Mesenchymal stem cell (in vitro differentiated cells and primary cell): Measurements from ENCODE around the gene DES.

Experiments
- DNase-seq: peaks from one replicate; pipeline ENCODE4 v3.0.0-alpha.2; 2013
- H2AFZ ChIP-seq: one replicate; pipeline ENCODE4 v1.6.1; 2013; ENCODE audit warnings: low read depth, mild to moderate bottlenecking, control low read depth, inconsistent platforms, low read length, moderate library complexity
- H2AK5ac ChIP-seq: 2 replicates; pipeline ENCODE4 v1.6.1; 2013; ENCODE audit warnings: low read length, moderate library complexity, mild to moderate bottlenecking, inconsistent platforms; ENCODE audit not compliant: severe bottlenecking
- H2BK120ac ChIP-seq: one replicate; pipeline ENCODE4 v1.6.1; 2013; ENCODE audit warnings: low read depth, mild to moderate bottlenecking, inconsistent platforms, low read length, moderate library complexity
- H2BK12ac ChIP-seq, 2 experiments: one replicate each; pipeline ENCODE4 v1.6.1; 2013; ENCODE audit warnings: inconsistent platforms in 2 of 2, low read length in 2 of 2, mild to moderate bottlenecking in 2 of 2, moderate library complexity in 2 of 2, control low read depth in 1 of 2
- H2BK15ac ChIP-seq: one replicate; pipeline ENCODE4 v1.6.1; 2013; ENCODE audit warnings: mild to moderate bottlenecking, low read depth, inconsistent platforms; ENCODE audit not compliant: poor library complexity, severe bottlenecking
- H2BK5ac ChIP-seq: 2 replicates; pipeline ENCODE4 v1.6.1; 2013; ENCODE audit warnings: low read depth, mild to moderate bottlenecking, low read length, control low read depth, inconsistent platforms; ENCODE audit not compliant: poor library complexity, severe bottlenecking
- H3K14ac ChIP-seq, 2 experiments: one replicate each; pipeline ENCODE4 v1.6.1; 2013; ENCODE audit warnings: inconsistent platforms in 2 of 2, low read length in 2 of 2, control low read depth in 1 of 2, mild to moderate bottlenecking in 1 of 2, moderate library complexity in 1 of 2
- H3K18ac ChIP-seq, 2 experiments: one replicate each; pipeline ENCODE4 v1.6.1; 2013; ENCODE audit warnings: inconsistent platforms in 2 of 2, low read length in 2 of 2, control low read depth in 1 of 2, low read depth in 1 of 2, mild to moderate bottlenecking in 1 of 2
- H3K23ac ChIP-seq, 2 experiments: one replicate each; pipeline ENCODE4 v1.6.1; 2013; ENCODE audit warnings: inconsistent platforms in 2 of 2, low read length in 2 of 2, mild to moderate bottlenecking in 2 of 2, moderate library complexity in 2 of 2, control low read depth in 1 of 2
- H3K27ac ChIP-seq: 2 replicates; pipeline ENCODE4 v1.5.1; 2013; ENCODE audit warnings: mild to moderate bottlenecking, moderate library complexity, low read length, control low read depth, inconsistent platforms; ENCODE audit not compliant: poor library complexity, severe bottlenecking
- H3K27me3 ChIP-seq, 2 experiments: 2 replicates each; pipeline versions ENCODE4 v1.6.1 to v1.7.0; 2013; ENCODE audit warnings: low read length in 2 of 2, mild to moderate bottlenecking in 2 of 2, moderate library complexity in 2 of 2, control low read depth in 1 of 2, inconsistent platforms in 1 of 2; ENCODE audit not compliant: control insufficient read depth in 1 of 2, insufficient read depth in 1 of 2
- H3K36me3 ChIP-seq, 2 experiments: 2 replicates each; pipeline versions ENCODE4 v1.6.1 to v1.7.0; 2013; ENCODE audit warnings: low read length in 2 of 2, control low read depth in 1 of 2, inconsistent platforms in 1 of 2, low read depth in 1 of 2, mild to moderate bottlenecking in 1 of 2; ENCODE audit not compliant: insufficient read depth in 2 of 2, control insufficient read depth in 1 of 2
- H3K4ac ChIP-seq, 2 experiments: one replicate each; pipeline ENCODE4 v1.6.1; 2013; ENCODE audit warnings: inconsistent platforms in 2 of 2, low read length in 2 of 2, mild to moderate bottlenecking in 2 of 2, moderate library complexity in 2 of 2, control low read depth in 1 of 2, low read depth in 1 of 2
- H3K4me1 ChIP-seq: 2 replicates; pipeline ENCODE4 v1.6.1; 2013; ENCODE audit warnings: low read depth, low read length, control low read depth; ENCODE audit not compliant: control insufficient read depth, insufficient read depth
- H3K4me2 ChIP-seq: 2 replicates; pipeline ENCODE4 v1.6.1; 2013; ENCODE audit warnings: low read length, mild to moderate bottlenecking, inconsistent platforms; ENCODE audit not compliant: poor library complexity, severe bottlenecking
- H3K4me3 ChIP-seq, 2 experiments: 2 replicates each; pipeline versions ENCODE4 v1.5.1 to v1.7.0; 2013; ENCODE audit warnings: low read length in 2 of 2, mild to moderate bottlenecking in 2 of 2, control low read depth in 1 of 2, low read depth in 1 of 2; ENCODE audit not compliant: insufficient read depth in 1 of 2
- H3K79me1 ChIP-seq: replicated peaks from 2 replicates; pipeline ENCODE4 v1.6.1; 2013; ENCODE audit warnings: mild to moderate bottlenecking, control low read depth, low read length, inconsistent platforms; ENCODE audit not compliant: poor library complexity, severe bottlenecking
- H3K9ac ChIP-seq: 2 replicates; pipeline ENCODE4 v1.7.0; 2013; ENCODE audit warnings: mild to moderate bottlenecking, low read length, moderate library complexity
- H3K9me3 ChIP-seq: 2 replicates; pipeline ENCODE4 v1.7.0; 2013; ENCODE audit warnings: mild to moderate bottlenecking, low read length; ENCODE audit not compliant: control insufficient read depth
- H4K8ac ChIP-seq: one replicate; pipeline ENCODE4 v1.6.1; 2013; ENCODE audit warnings: inconsistent platforms, mild to moderate bottlenecking, low read length, moderate library complexity
- H4K91ac ChIP-seq: one replicate; pipeline ENCODE4 v1.6.1; 2013; ENCODE audit warnings: mild to moderate bottlenecking, low read length, inconsistent platforms
- WGBS: methylation state at CpG from one replicate; pipeline ENCODE4 v1.1.7; 2013; ENCODE audit warnings: mixed read lengths; 5-methylcytosine and 5-hydroxymethylcytosine counted together

DES gene

DNA sequence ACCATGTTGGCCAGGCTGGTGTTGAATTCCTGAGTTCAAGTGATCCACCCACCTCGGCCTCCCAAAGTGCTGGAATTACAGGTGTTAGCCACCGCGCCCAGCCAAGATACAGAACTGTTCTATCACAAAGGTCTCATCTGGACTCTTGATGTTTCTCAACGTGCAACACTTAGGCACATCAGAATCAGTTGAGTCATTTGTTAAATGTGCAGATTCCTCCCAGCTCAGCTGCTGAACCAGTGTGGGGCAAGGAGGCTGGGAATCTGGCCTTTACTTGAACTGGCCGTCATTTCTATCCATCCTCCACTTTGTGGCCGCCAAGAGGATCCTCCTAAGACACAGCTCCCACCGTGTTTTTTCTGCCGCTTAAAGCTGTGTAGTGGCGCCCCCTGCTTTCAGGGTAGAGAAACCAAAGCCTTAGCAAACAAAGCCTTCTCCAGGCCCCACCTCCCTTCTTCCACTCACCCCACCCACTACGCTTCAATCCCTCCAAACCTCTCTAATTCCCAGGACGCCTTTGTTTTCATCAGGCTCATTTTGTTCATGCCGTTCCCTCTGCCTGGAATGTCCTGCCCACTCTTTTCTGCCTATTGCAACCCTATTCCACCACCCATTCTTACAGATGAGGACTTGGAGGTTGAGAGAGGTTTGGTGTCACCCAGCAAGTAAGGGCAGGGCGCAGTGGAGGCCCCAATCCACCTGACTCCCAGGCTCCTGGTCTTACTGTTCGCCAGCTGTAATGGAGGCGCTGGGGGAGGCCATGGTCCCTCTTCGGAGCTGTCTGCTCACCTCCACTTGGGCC is 15.7 kb downstream of the DES start:
- Histone ChIP-seq H2BK120ac (no peak overlapping the region), H3K9me3 (no peaks in the 10 kb centered on the region), H3K36me3 (no peaks in the 10 kb centered on the region), H3K27me3 (no peaks in the 10 kb centered on the region), H3K23ac (peak overlapping the region in 1 of 2 experiments; percentile 17), H2BK12ac (peak overlapping the region in 1 of 2 experiments; percentile 37), H3K9ac (no peak overlapping the region), H4K8ac (peak overlapping the region; percentile 52), H3K14ac (no peak overlapping the region), H4K91ac (peak overlapping the region; percentile 25), H3K4me2 (no peak overlapping the region), H3K18ac (peak overlapping the region in 1 of 2 experiments; percentile 72), H2BK15ac (no peak overlapping the region), H3K4me3 (no peak overlapping the region), H3K79me1 (no peaks in the 10 kb centered on the region), H3K4ac (no peak overlapping the region), H2AK5ac (no peak overlapping the region), H3K27ac (no peak overlapping the region), H2BK5ac (no peak overlapping the region), H2AFZ (peak overlapping the region; percentile 46), H3K4me1 (peaks cover 22% of the 10 kb centered on the region)
- 56% methylated on average over 15 of the region's 16 CpGs for WGBS
- peak; percentile 80 for DNase-seq

GRCh38 chr2:219434468-219434717 is 16.2 kb downstream of the DES start:
- Histone ChIP-seq H2AK5ac (no peak overlapping the region), H2BK120ac (no peak overlapping the region), H3K18ac (peak overlapping the region; percentile 72 to 73), H3K79me1 (no peaks in the 10 kb centered on the region), H2BK5ac (no peak overlapping the region), H3K4me1 (peaks cover 22% of the 10 kb centered on the region), H4K91ac (peak overlapping the region; percentile 25), H4K8ac (peak overlapping the region; percentile 78), H3K4me2 (no peak overlapping the region), H2AFZ (peak overlapping the region; percentile 46), H3K36me3 (no peaks in the 10 kb centered on the region), H2BK12ac (peak overlapping the region in 1 of 2 experiments; percentile 37), H2BK15ac (no peak overlapping the region), H3K27me3 (no peaks in the 10 kb centered on the region), H3K9me3 (no peaks in the 10 kb centered on the region), H3K23ac (peak overlapping the region in 1 of 2 experiments; percentile 17), H3K27ac (no peak overlapping the region), H3K9ac (peak overlapping the region; percentile 24), H3K14ac (no peak overlapping the region), H3K4ac (no peak overlapping the region), H3K4me3 (no peak overlapping the region)
- no peak for DNase-seq
- 30% methylated on average over 2 of the region's 9 CpGs for WGBS

DNA sequence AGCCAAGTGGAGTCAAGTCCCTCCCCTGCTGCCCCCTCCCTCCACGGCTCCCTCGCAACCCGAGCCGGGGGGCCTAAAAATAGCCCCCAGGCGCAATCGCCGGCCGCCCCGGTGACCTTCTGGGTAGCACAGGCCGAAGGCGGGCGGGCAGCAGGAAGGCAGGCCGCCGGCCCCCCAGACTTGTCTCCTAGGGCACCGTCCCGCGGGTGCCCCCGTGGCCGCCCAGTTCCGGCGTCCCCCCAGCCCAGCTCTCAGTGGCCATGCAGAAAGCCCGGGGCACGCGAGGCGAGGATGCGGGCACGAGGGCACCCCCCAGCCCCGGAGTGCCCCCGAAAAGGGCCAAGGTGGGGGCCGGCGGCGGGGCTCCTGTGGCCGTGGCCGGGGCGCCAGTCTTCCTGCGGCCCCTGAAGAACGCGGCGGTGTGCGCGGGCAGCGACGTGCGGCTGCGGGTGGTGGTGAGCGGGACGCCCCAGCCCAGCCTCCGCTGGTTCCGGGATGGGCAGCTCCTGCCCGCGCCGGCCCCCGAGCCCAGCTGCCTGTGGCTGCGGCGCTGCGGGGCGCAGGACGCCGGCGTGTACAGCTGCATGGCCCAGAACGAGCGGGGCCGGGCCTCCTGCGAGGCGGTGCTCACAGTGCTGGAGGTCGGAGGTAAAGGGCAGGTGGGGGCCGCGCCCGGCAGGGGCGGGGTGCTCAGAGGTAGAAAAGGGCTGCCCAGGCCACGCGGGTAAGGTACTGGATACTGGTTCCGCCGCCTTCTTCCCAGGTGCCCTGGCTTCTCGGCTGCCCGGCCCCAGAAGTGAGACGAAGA is 16.7 kb downstream of the DES start, which contains the start of gene SPEG:
SPEG (plus strand) TSS at position 126 of the 808 bp plus-strand sequence; CDS start at position 261, 135 bp downstream.
- 15% methylated on average over 72 of the region's 77 CpGs for WGBS
- DNase-seq = no peak
- H2BK5ac ChIP-seq = no peak within 1 kb of the TSS

DNA sequence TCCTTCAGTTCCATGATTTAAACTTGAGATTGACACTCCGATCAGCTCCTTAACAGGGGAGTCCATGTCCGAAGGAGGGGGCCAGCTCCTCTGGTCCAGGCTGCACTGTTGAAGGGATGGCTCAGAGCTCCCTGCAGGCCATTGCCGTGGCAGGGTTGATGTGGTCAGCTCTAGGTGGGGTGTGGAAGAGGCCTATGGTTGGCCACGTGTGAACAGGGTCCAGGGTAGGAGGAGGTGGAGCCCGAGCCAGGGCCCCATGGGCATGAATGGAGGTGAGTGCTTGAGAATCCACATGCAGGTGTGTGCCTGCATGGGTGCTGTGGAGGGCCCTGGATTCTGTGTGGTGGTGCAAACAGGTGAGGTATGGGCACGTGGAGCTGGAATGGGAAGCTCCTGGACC is 17.5 kb downstream of the DES start:
- Histone ChIP-seq H3K4ac (no peak overlapping the region), H4K91ac (no peak overlapping the region), H3K18ac (peak overlapping the region in 1 of 2 experiments; percentile 48), H3K9ac (no peak overlapping the region), H2AFZ (no peak overlapping the region), H2BK12ac (no peak overlapping the region), H3K4me3 (peak overlapping the region in 1 of 2 experiments; percentile 18), H2BK15ac (no peak overlapping the region), H2BK120ac (no peak overlapping the region), H3K27ac (no peak overlapping the region), H2BK5ac (no peak overlapping the region), H2AK5ac (no peak overlapping the region), H4K8ac (no peak overlapping the region), H3K23ac (no peak overlapping the region), H3K4me1 (peaks cover 21% of the 10 kb centered on the region), H3K9me3 (no peaks in the 10 kb centered on the region), H3K36me3 (no peaks in the 10 kb centered on the region), H3K14ac (no peak overlapping the region), H3K27me3 (no peaks in the 10 kb centered on the region), H3K4me2 (no peak overlapping the region), H3K79me1 (no peaks in the 10 kb centered on the region)
- no peak for DNase-seq
- 93% methylated on average over 6 of the region's 6 CpGs for WGBS

More for the DNA sequence above, 16.7 kb downstream of the DES start, which contains the start of gene SPEG:
- peak within 1 kb of the TSS; percentile 24 for H3K9ac ChIP-seq
- H3K23ac ChIP-seq = peak within 1 kb of the TSS in 1 of 2 experiments; percentile 68
- H3K4me2 ChIP-seq = peak within 1 kb of the TSS; percentile 13
- H2BK15ac ChIP-seq = peak within 1 kb of the TSS; percentile 88
- no peaks in the 10 kb centered on the region for H3K36me3 ChIP-seq
- peak within 1 kb of the TSS; percentile 46 for H2AFZ ChIP-seq
- peak within 1 kb of the TSS; percentile 78 for H4K8ac ChIP-seq
- H3K27me3 ChIP-seq = no peaks in the 10 kb centered on the region
- peak within 1 kb of the TSS; percentile 40 for H2AK5ac ChIP-seq
- H3K4ac ChIP-seq = peak within 1 kb of the TSS; percentile 24 to 25
- H3K14ac ChIP-seq = peak within 1 kb of the TSS in 1 of 2 experiments; percentile 51
- peak within 1 kb of the TSS; percentile 72 to 73 for H3K18ac ChIP-seq
- no peaks in the 10 kb centered on the region for H3K9me3 ChIP-seq
- H3K4me1 ChIP-seq = peaks cover 24% of the 10 kb centered on the region
- H3K79me1 ChIP-seq = no peaks in the 10 kb centered on the region
- H2BK12ac ChIP-seq = peak within 1 kb of the TSS; percentile 2 to 55
- H4K91ac ChIP-seq = peak within 1 kb of the TSS; percentile 71
- H3K4me3 ChIP-seq = peak within 1 kb of the TSS; percentile 18 to 23
- H3K27ac ChIP-seq = no peak within 1 kb of the TSS
- peak within 1 kb of the TSS; percentile 36 for H2BK120ac ChIP-seq
